BE2C (cell line): ENCODE data around the gene TRABD2B.

ENCODE experiments used
- DNase-seq: peaks from one replicate; pipeline ENCODE4 v3.0.0-alpha.2; 2020
- H3K27me3 ChIP-seq: fragments of 250-450 bp; sonication (Bioruptor Pico); 2 replicates; pipeline ENCODE4 v1.5.1; 2020; ENCODE audit warnings: mild to moderate bottlenecking
- H3K36me3 ChIP-seq: fragments of 250-450 bp; sonication (Bioruptor Pico); 2 replicates; pipeline ENCODE4 v1.5.1; 2020; ENCODE audit warnings: mild to moderate bottlenecking
- H3K4me1 ChIP-seq: fragments of 250-450 bp; sonication (Bioruptor Pico); 2 replicates; pipeline ENCODE4 v1.5.1; 2020
- H3K4me3 ChIP-seq: 2 replicates; pipeline ENCODE4 v1.5.1; 2011; ENCODE audit warnings: low read depth, low read length
- H3K9me3 ChIP-seq: fragments of 250-450 bp; sonication (Bioruptor Pico); 2 replicates; pipeline ENCODE4 v1.5.1; 2020
- CTCF ChIP-seq: IDR thresholded peaks from 2 replicates; pipeline ENCODE4 v1.5.1; 2012; ENCODE audit warnings: mild to moderate bottlenecking, low read depth, low read length

Gene TRABD2B

GRCh38 chr1:47936916-47937551 lies 60.2 kb downstream of the TRABD2B start:
- TF ChIP-seq CTCF: no peak
- Histone ChIP-seq H3K4me1 (peaks cover 5% of the 10 kb centered on the region), H3K27me3 (no peaks in the 10 kb centered on the region), H3K4me3 (no peak overlapping the region), H3K9me3 (no peaks in the 10 kb centered on the region), H3K36me3 (no peaks in the 10 kb centered on the region)
- no peak for DNase-seq

- TF ChIP-seq CTCF: no peak
- Histone ChIP-seq H3K36me3 (no peaks in the 10 kb centered on the region), H3K9me3 (no peaks in the 10 kb centered on the region), H3K4me1 (peaks cover 5% of the 10 kb centered on the region), H3K27me3 (no peaks in the 10 kb centered on the region), H3K4me3 (no peak overlapping the region)
- no peak for DNase-seq
These were observed 61.3 kb downstream of the TRABD2B start for GRCh38 chr1:47935856-47936255.

GRCh38 chr1:47935163-47935562 lies 62.0 kb downstream of the TRABD2B start:
- Histone ChIP-seq H3K4me3 (no peak overlapping the region), H3K9me3 (no peaks in the 10 kb centered on the region), H3K27me3 (no peaks in the 10 kb centered on the region), H3K36me3 (no peaks in the 10 kb centered on the region), H3K4me1 (peaks cover 5% of the 10 kb centered on the region)
- DNase-seq: no peak
- TF ChIP-seq CTCF: no peak

GRCh38 chr1:47934243-47934805 lies 62.9 kb downstream of the TRABD2B start:
- Histone ChIP-seq H3K27me3 (no peaks in the 10 kb centered on the region), H3K4me3 (no peak overlapping the region), H3K36me3 (no peaks in the 10 kb centered on the region), H3K4me1 (peaks cover 5% of the 10 kb centered on the region), H3K9me3 (no peaks in the 10 kb centered on the region)
- DNase-seq: peak; percentile 65
- no peak for TF ChIP-seq CTCF

GRCh38 chr1:47932743-47933142 lies 64.4 kb downstream of the TRABD2B start:
- Histone ChIP-seq H3K4me1 (peaks cover 5% of the 10 kb centered on the region), H3K4me3 (no peak overlapping the region), H3K27me3 (no peaks in the 10 kb centered on the region), H3K9me3 (no peaks in the 10 kb centered on the region), H3K36me3 (no peaks in the 10 kb centered on the region)
- no peak for TF ChIP-seq CTCF
- DNase-seq: no peak

- H3K27me3 ChIP-seq: no peaks in the 10 kb centered on the region
- peak; percentile 47 for TF ChIP-seq CTCF
- DNase-seq: peak; percentile 20
These were observed 65.8 kb downstream of the TRABD2B start for GRCh38 chr1:47931395-47931794.

More at GRCh38 chr1:47931395-47931794, 65.8 kb downstream of the TRABD2B start:
- Histone ChIP-seq H3K9me3 (no peaks in the 10 kb centered on the region), H3K36me3 (no peaks in the 10 kb centered on the region), H3K4me1 (peaks cover 5% of the 10 kb centered on the region), H3K4me3 (no peak overlapping the region)
